IMR-90 (cell line): ENCODE measurements around the gene PTK6. TPM values are rescaled to one million over a fixed set of nuclear protein-coding genes. Genes with fewer than 3 reads are reported as not detected.

Source experiments
- ATAC-seq: fragments of 200-7000 bp; cut with Tn5 transposase; 2 replicates; pipeline ENCODE4 v1.9.1; 2020; ENCODE audit warnings: low read depth, mild to moderate bottlenecking, moderate library complexity
- BruUV-seq: library from RNA; stranded (reverse); fragments of 400-500 nt; replicated peaks from 2 replicates; lab custom pipeline; 2021; lab: Mats Ljungman, UMichigan
- CTCF ChIA-PET: fragments of 300-600 bp; formaldehyde crosslinking; extraction: SDS; loops from one replicate; lab custom pipeline; 2021; ENCODE audit warnings: antibody characterized with exemption; lab: Yijun Ruan, JAX
- POLR2A ChIA-PET: fragments of 300-600 bp; sonication (Branson Sonifier 250); formaldehyde crosslinking; loops from one replicate; lab custom pipeline; 2022; ENCODE audit warnings: antibody characterized with exemption; ENCODE audit not compliant: unreplicated experiment; lab: Charles Lee
- DNase-seq: peaks from one replicate; pipeline ENCODE4 v3.0.0; 2013
- H2AFZ ChIP-seq: replicated peaks from 2 replicates; pipeline ENCODE3; 2013; ENCODE audit warnings: low read length, mild to moderate bottlenecking; ENCODE audit not compliant: poor library complexity
- H2AK5ac ChIP-seq: 2 replicates; pipeline ENCODE4 v1.6.1; 2013; ENCODE audit warnings: low read depth, low read length, inconsistent platforms
- H2AK9ac ChIP-seq: replicated peaks from 2 replicates; pipeline ENCODE3; 2013; ENCODE audit warnings: mild to moderate bottlenecking, low read depth, low read length, moderate library complexity; ENCODE audit not compliant: poor library complexity
- H2BK120ac ChIP-seq: 2 replicates; pipeline ENCODE4 v1.6.1; 2013; ENCODE audit warnings: low read depth, low read length, inconsistent platforms
- H2BK15ac ChIP-seq: 3 replicates; pipeline ENCODE4 v1.6.1; 2013; ENCODE audit warnings: low read depth, low read length, inconsistent platforms
- H2BK20ac ChIP-seq: 2 replicates; pipeline ENCODE4 v1.6.1; 2013; ENCODE audit warnings: low read depth, mild to moderate bottlenecking, inconsistent platforms, low read length, moderate library complexity
- H2BK5ac ChIP-seq: 2 replicates; pipeline ENCODE4 v1.6.1; 2013; ENCODE audit warnings: mild to moderate bottlenecking, low read depth, low read length, inconsistent platforms; ENCODE audit not compliant: poor library complexity, severe bottlenecking
- H3K14ac ChIP-seq: replicated peaks from 2 replicates; pipeline ENCODE4 v1.6.1; 2013; ENCODE audit warnings: low read depth, low read length, inconsistent platforms
- H3K18ac ChIP-seq: 2 replicates; pipeline ENCODE4 v1.6.1; 2013; ENCODE audit warnings: low read depth, low read length, control low read depth
- H3K23ac ChIP-seq: 2 replicates; pipeline ENCODE4 v1.6.1; 2013; ENCODE audit warnings: low read depth, low read length, inconsistent platforms
- H3K27ac ChIP-seq: 2 replicates; pipeline ENCODE4 v1.5.1; 2013; ENCODE audit warnings: mild to moderate bottlenecking, control low read depth, low read length; ENCODE audit not compliant: insufficient read depth
- H3K27me3 ChIP-seq: 2 replicates; pipeline ENCODE4 v1.6.1; 2013; ENCODE audit warnings: low read length; ENCODE audit not compliant: control insufficient read depth, insufficient read depth
- H3K36me3 ChIP-seq: 2 replicates; pipeline ENCODE4 v1.6.1; 2013; ENCODE audit warnings: low read length, mixed read lengths; ENCODE audit not compliant: control insufficient read depth, insufficient read depth
- H3K4ac ChIP-seq: 2 replicates; pipeline ENCODE4 v1.6.1; 2013; ENCODE audit warnings: low read depth, low read length, inconsistent platforms
- H3K4me1 ChIP-seq: 2 replicates; pipeline ENCODE4 v1.6.1; 2013; ENCODE audit warnings: low read length, mixed read lengths; ENCODE audit not compliant: control insufficient read depth, insufficient read depth
- H3K4me2 ChIP-seq: 2 replicates; pipeline ENCODE4 v1.6.1; 2013; ENCODE audit warnings: low read depth, mild to moderate bottlenecking, control low read depth, low read length, moderate library complexity
- H3K4me3 ChIP-seq: 2 replicates; pipeline ENCODE4 v1.5.1; 2013; ENCODE audit warnings: low read depth, mild to moderate bottlenecking, control low read depth, low read length, moderate library complexity; ENCODE audit not compliant: insufficient read depth
- H3K56ac ChIP-seq: 2 replicates; pipeline ENCODE4 v1.6.1; 2013; ENCODE audit warnings: low read length, inconsistent platforms; ENCODE audit not compliant: insufficient read depth; ENCODE audit errors: extremely low read depth
- H3K79me1 ChIP-seq, 2 experiments: 2 replicates each; pipeline ENCODE4 v1.6.1; 2013; ENCODE audit warnings: low read length in 2 of 2, inconsistent platforms in 1 of 2, low read depth in 1 of 2
- H3K9ac ChIP-seq: 2 replicates; pipeline ENCODE4 v1.6.1; 2013; ENCODE audit warnings: low read depth, low read length, control low read depth
- H3K9me1 ChIP-seq: 2 replicates; pipeline ENCODE4 v1.6.1; 2013; ENCODE audit warnings: low read length, inconsistent platforms; ENCODE audit not compliant: insufficient read depth
- H3K9me3 ChIP-seq: 2 replicates; pipeline ENCODE4 v1.6.1; 2013; ENCODE audit warnings: low read length; ENCODE audit not compliant: control insufficient read depth, insufficient read depth
- H4K20me1 ChIP-seq: 2 replicates; pipeline ENCODE4 v1.6.1; 2013; ENCODE audit warnings: low read length, inconsistent platforms; ENCODE audit not compliant: insufficient read depth
- H4K5ac ChIP-seq: 2 replicates; pipeline ENCODE4 v1.6.1; 2013; ENCODE audit warnings: mild to moderate bottlenecking, low read depth, low read length, control low read depth
- H4K8ac ChIP-seq, 2 experiments: 2 replicates each; pipeline ENCODE4 v1.6.1; 2013; ENCODE audit warnings: low read depth in 2 of 2, low read length in 2 of 2, control low read depth in 1 of 2, inconsistent platforms in 1 of 2
- H4K91ac ChIP-seq: 2 replicates; pipeline ENCODE4 v1.6.1; 2013; ENCODE audit warnings: low read depth, low read length, inconsistent platforms; ENCODE audit not compliant: insufficient read depth
- BHLHE40 ChIP-seq: fragments of 150-350 bp; IDR thresholded peaks from 2 replicates; pipeline ENCODE4 v1.6.1; 2016; ENCODE audit warnings: mild to moderate bottlenecking, low read depth, low read length
- CEBPB ChIP-seq: IDR thresholded peaks from 2 replicates; pipeline ENCODE4 v1.6.1; 2012; ENCODE audit warnings: low read depth, low read length, improper control_type of control experiment
- CHD1 ChIP-seq: IDR thresholded peaks from 2 replicates; pipeline ENCODE4 v1.6.1; 2012; ENCODE audit warnings: low read depth, low read length, improper control_type of control experiment
- CTCF ChIP-seq: conservative IDR thresholded peaks from 2 replicates; pipeline ENCODE4 v1.5.1; 2012; ENCODE audit warnings: mild to moderate bottlenecking, low read depth, low read length, improper control_type of control experiment
- FOS ChIP-seq: fragments of 150-350 bp; IDR thresholded peaks from 2 replicates; pipeline ENCODE4 v1.6.1; 2016; ENCODE audit warnings: low read depth, low read length
- MAFK ChIP-seq: IDR thresholded peaks from 2 replicates; pipeline ENCODE4 v1.6.1; 2012; ENCODE audit warnings: low read depth, low read length, improper control_type of control experiment
- MAZ ChIP-seq: IDR thresholded peaks from 2 replicates; pipeline ENCODE4 v1.6.1; 2012; ENCODE audit warnings: low read depth, mild to moderate bottlenecking, low read length, improper control_type of control experiment, moderate library complexity, borderline replicate concordance
- MXI1 ChIP-seq: IDR thresholded peaks from 2 replicates; pipeline ENCODE4 v1.6.1; 2012; ENCODE audit warnings: low read depth, mild to moderate bottlenecking, low read length, moderate library complexity, borderline replicate concordance
- NFE2L2 ChIP-seq: fragments of 150-350 bp; IDR thresholded peaks from 2 replicates; pipeline ENCODE4 v1.6.1; 2016; ENCODE audit warnings: low read depth, mild to moderate bottlenecking, low read length
- POLR2A ChIP-seq: IDR thresholded peaks from 2 replicates; pipeline ENCODE4 v1.6.1; 2012; ENCODE audit warnings: mild to moderate bottlenecking, low read depth, low read length
- RAD21 ChIP-seq: IDR thresholded peaks from 2 replicates; pipeline ENCODE4 v1.6.1; 2012; ENCODE audit warnings: low read length, improper control_type of control experiment
- RCOR1 ChIP-seq: IDR thresholded peaks from 2 replicates; pipeline ENCODE4 v1.6.1; 2012; ENCODE audit warnings: mild to moderate bottlenecking, low read length, improper control_type of control experiment; ENCODE audit not compliant: insufficient replicate concordance
- RFX5 ChIP-seq: IDR thresholded peaks from 2 replicates; pipeline ENCODE4 v1.8.0; 2012; ENCODE audit warnings: low read depth, mild to moderate bottlenecking, low read length, moderate library complexity
- SMC3 ChIP-seq: fragments of 150-350 bp; IDR thresholded peaks from 2 replicates; pipeline ENCODE4 v1.6.1; 2016; ENCODE audit warnings: low read depth, mild to moderate bottlenecking, antibody characterized with exemption, low read length, moderate library complexity
- USF2 ChIP-seq: fragments of 150-350 bp; IDR thresholded peaks from 2 replicates; pipeline ENCODE4 v1.6.1; 2017; ENCODE audit warnings: mild to moderate bottlenecking, antibody characterized with exemption, low read length, low read depth
- WGBS, 2 experiments: methylation state at CpG; one replicate each; pipeline versions ENCODE4 v1.1.5 to v1.1.7; 2013; ENCODE audit warnings: missing lambda C conversion rate in 2 of 2; ENCODE audit not compliant: insufficient read length in 1 of 2; ENCODE audit errors: extremely low coverage in 2 of 2; 5-methylcytosine and 5-hydroxymethylcytosine counted together
- dilution Hi-C: fragments of 300-500 bp; cut with HindIII; formaldehyde crosslinking; loops from one replicate; pipeline ENCODE4 v1.14.3; 2018; ENCODE audit warnings: low sequenced_read_pairs; ENCODE audit not compliant: unreplicated experiment
- in situ Hi-C: fragments of 300-500 bp; cut with MboI; formaldehyde crosslinking; loops from 3 replicates; pipeline ENCODE4 v1.14.3; 2019; ENCODE audit warnings: low sequenced_read_pairs, inconsistent platforms, mixed read lengths
- intact Hi-C: fragments of 100-400 bp; cut with micrococcal nuclease; formaldehyde crosslinking; loops from 2 replicates; pipeline ENCODE4 v1.10.0; 2022
- polyA plus RNA-seq, 3 experiments: library from polyadenylated mRNA; depleted of rRNA; stranded (reverse); fragments of >200 nt; gene quantifications; 2 replicates each; pipeline ENCODE4 v1.2.3, GENCODE V29; 2012; ENCODE audit warnings: low replicate concordance in 1 of 3
- total RNA-seq: library from RNA; depleted of rRNA; stranded (reverse); fragments of >200 nt; gene quantifications from 2 replicates; pipeline ENCODE4 v1.2.3, GENCODE V29; 2012
- TF ChIP-seq, protein P1 (sequence below): fragments of 150-350 bp; IDR thresholded peaks from 2 replicates; pipeline ENCODE4 v1.6.1; 2016; ENCODE audit warnings: low read depth, mild to moderate bottlenecking, low read length, moderate library complexity, borderline replicate concordance

Gene PTK6
- total and polyA plus RNA-seq, 2 of the 4 experiments (the other 2 are of a cell fraction): not detected

DNA sequence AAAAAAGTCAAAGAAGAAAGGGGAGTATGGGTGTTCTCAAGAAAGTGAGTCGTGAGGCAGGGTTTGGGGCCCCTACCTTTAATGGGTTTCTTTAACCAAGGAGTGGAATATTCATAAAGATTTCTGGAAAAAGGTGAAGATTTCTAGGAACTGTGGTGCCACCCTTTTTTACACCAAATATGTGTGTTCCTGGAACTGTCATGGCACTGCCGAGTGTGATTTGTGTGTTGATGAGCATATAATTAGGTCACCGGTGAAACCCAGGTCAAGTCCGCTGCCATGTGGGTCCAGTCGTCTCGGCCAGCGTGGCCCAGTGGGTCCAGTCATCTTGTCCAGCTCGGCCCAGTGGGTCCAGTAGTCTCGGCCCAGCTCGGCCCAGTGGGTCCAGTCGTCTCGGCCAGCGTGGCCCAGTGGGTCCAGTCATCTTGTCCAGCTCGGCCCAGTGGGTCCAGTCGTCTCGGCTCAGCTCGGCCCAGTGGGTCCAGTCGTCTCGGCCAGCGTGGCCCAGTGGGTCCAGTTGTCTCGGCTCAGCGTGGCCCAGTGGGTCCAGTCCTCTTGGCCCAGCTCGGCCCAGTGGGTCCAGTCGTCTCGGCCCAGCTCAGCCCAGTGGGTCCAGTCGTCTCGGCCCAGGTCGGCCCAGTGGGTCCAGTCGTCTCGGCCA is 30.0 kb downstream of the PTK6 start:
- Histone ChIP-seq H3K4me2 (no peak overlapping the region), H2BK5ac (no peak overlapping the region), H3K18ac (no peak overlapping the region), H3K4me3 (no peak overlapping the region), H4K20me1 (no peaks in the 10 kb centered on the region), H4K5ac (no peak overlapping the region), H3K14ac (no peak overlapping the region), H3K27ac (no peak overlapping the region), H2AK5ac (no peak overlapping the region), H2BK20ac (no peak overlapping the region), H2BK15ac (no peak overlapping the region), H3K23ac (no peak overlapping the region), H4K8ac (no peak overlapping the region), H3K4me1 (0 out of 2 replicates have a peak, but pooled peaks cover 1% of the 10 kb centered on the region), H3K9ac (no peak overlapping the region), H3K79me1 (no peaks in the 10 kb centered on the region), H2BK120ac (no peak overlapping the region), H3K27me3 (peaks cover 41% of the 10 kb centered on the region), H2AK9ac (no peak overlapping the region), H3K56ac (no peak overlapping the region), H3K9me3 (peaks cover 29% of the 10 kb centered on the region), H2AFZ (no peak overlapping the region), H3K9me1 (no peaks in the 10 kb centered on the region), H4K91ac (no peak overlapping the region), H3K4ac (no peak overlapping the region), H3K36me3 (no peaks in the 10 kb centered on the region)
- intact Hi-C loops: no loop called here
- BruUV-seq: no TSS peak
- ATAC-seq (no peak), DNase-seq (no peak)
- WGBS, 2 experiments: 87% methylated on average over 20 of the region's 30 CpGs; no CpG with 5 or more reads in 1 of the 2 experiments
- TF ChIP-seq MAZ (no peak), MXI1 (no peak), RFX5 (no peak), BHLHE40 (no peak), RCOR1 (no peak), SMC3 (no peak), USF2 (no peak), CHD1 (no peak), MAFK (no peak), NFE2L2 (no peak), FOS (no peak), CTCF (no peak), CEBPB (no peak), POLR2A (no peak), RAD21 (no peak)
- TF ChIP-seq, protein P1, sequence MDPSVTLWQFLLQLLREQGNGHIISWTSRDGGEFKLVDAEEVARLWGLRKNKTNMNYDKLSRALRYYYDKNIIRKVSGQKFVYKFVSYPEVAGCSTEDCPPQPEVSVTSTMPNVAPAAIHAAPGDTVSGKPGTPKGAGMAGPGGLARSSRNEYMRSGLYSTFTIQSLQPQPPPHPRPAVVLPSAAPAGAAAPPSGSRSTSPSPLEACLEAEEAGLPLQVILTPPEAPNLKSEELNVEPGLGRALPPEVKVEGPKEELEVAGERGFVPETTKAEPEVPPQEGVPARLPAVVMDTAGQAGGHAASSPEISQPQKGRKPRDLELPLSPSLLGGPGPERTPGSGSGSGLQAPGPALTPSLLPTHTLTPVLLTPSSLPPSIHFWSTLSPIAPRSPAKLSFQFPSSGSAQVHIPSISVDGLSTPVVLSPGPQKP: no peak
- in situ Hi-C loops: no loop called here
- ChIA-PET CTCF (no interaction called here), POLR2A (no interaction called here)
- dilution Hi-C loops: no loop called here
